Esophagus muscularis mucosa (tissue), 2 donors: ENCODE data around the gene TF.

ENCODE experiments used
- POLR2A ChIP-seq: fragments of 450-650 bp; IDR thresholded peaks from one replicate; pipeline ENCODE4 v1.6.1; 2017; ENCODE audit warnings: antibody characterized with exemption, moderate library complexity, mild to moderate bottlenecking, low read depth
- POLR2AphosphoS5 ChIP-seq, 2 donors: sonication (generic); formaldehyde crosslinking; IDR thresholded peaks; one replicate each; pipeline ENCODE4 v1.6.1; 2017; ENCODE audit warnings: antibody characterized with exemption in 2 of 2

DNA sequence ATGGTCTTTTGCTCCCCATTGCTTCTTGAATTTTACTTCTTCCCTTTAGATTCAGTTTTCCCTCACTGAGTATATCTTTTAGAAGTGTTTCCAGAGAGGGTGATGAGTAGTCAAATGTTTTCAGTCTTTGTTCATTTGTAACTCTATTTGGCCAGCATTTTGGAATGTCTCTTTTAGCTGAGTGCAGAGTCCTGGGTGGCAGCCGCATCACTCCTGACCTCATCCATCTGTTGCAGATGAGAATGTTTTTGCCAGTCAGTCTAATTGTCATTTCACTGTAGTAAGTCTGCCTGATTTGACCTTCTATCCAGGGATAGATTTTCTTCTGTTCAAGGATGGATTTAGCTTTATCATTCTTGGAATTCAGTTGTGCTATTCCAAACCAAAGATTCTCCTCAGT lies 66.7 kb downstream of the TF start:
- TF ChIP-seq POLR2AphosphoS5 (IDR thresholded peaks at IDR 0.05), result no peak
- TF ChIP-seq POLR2A, result no peak
